GM12873 (cell line): ENCODE results near the gene RCN1.

Experiments used
- CTCF ChIP-seq: IDR thresholded peaks from 2 replicates; pipeline ENCODE4 v1.5.1; 2012; ENCODE audit warnings: low read depth, mild to moderate bottlenecking, moderate library complexity, low read length, control low read depth; ENCODE audit not compliant: insufficient read depth; ENCODE audit errors: missing control alignments

RCN1 gene

DNA sequence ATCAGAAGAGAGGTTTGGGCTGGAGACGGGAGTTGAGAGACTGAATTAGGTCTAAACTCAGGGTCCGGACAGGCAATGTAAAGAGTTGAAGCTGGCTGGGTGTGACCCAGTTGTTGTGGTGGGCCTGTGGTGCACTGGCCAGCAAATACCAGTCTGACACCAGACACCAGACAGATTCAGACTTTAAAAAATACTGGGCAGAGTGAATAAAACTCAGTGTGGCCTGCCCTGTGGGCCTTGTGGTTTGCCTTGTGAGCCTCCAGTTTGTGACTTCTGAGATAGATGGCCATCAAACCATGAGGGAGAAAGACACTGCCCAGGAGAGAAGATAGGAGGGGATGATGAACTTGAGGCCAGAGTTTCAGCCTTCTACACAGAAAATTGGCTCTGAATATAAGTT, 25.8 kb downstream of the RCN1 start:
- no peak for TF ChIP-seq CTCF

DNA sequence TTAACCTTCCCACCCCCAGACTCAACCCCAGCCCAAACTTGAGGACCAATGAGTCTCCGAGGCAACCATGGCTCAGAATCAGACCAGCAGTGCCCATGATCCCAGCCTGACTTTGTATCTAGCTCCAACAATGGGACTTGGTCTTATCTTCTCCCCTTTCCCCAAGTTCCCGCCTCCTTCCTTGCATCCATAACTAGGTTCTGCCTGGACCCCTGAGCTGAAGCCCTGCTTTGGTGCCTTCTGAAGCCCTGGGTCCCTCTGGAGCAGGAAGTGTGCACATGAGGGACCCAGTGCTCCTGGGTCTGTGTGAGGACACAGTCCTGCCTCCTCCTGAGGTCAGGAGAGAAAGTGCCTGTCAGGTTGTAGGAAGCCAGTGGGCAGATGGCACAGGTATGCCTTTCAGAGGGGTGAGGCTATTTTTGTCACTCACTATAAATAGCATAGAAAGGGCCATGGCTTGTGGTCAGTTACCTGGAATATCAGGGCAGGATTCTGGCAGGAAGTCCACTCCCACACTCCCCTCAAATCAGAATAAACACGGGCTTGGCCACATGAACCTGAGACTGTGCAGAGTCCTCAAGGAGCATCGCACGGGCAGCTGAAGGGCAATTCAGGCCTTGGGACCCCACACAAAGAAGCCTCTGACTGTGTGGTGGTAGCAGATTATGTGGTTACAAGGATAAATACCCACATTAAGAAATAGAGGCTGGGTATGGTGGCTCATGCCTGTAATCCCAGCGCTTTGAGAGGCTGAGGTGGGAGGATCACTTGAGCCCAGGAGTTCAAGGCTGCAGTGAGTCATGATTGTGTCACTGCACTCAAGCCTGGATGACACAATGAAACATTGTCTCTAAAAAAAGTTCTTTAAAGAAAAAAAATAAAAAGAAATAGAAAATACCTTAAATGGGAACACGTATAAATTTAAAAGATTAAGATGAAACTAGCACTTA, 27.4 kb downstream of the RCN1 start:
- TF ChIP-seq CTCF, result no peak

GRCh38 chr11:32121012-32121411, 30.1 kb downstream of the RCN1 start:
- no peak for TF ChIP-seq CTCF

DNA sequence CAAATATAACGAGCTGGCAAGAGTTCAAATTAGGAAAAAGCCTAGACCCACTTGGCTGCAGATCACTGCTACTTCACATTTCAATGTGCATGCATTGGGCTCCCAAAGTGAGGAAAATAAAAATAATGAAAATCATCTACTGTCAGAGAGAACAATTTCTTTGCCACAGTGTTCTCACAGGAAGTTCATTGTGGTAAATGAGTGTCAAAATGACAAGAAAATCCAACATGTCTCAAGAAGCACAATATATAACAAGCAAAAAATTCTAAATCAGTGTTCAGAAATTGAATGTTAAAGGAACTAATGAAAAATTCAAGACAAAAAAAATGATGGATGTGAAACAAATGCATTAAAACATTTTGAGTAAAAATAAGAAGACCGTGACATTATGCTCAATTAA, 31.3 kb downstream of the RCN1 start:
- no peak for TF ChIP-seq CTCF

GRCh38 chr11:32131321-32131720, 40.4 kb downstream of the RCN1 start:
- no peak for TF ChIP-seq CTCF

DNA sequence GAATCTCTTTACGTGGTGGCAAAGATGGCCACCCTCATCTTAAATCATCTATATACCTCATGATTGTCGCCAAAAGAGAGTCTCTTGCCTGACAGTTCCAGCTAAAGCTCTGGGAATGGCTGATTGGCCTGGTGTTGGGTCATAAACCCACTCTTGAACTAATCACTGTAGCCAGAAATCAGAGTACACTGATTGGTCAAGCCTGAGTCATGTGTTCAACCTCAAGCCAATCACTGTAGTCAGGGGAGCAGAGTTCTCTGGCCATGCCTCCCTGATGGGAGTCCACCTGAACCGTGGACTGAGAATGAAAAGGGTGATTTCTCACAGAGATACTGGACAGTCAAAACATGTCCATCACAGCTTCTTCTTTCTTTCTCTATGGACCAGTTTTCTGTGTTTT, 45.8 kb downstream of the RCN1 start:
- TF ChIP-seq CTCF, result no peak

DNA sequence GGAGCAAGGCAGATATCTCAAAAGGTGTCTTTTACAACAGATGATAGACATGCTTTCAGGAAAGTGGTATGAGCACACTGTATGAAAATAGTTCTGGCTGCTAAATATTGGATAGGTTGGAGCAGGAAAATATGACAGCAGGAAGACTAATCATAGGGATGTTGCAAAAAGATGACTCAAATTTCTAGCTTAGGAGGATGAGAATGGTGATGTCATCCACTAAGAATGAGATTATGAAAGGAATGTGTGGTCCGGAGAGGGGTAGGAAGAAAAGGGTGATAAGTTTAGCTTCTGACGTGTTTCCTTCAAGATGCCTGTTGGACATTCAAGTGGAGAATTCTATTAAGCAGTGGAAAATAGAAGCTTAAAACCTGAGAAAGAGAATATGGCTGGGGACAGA, 46.4 kb downstream of the RCN1 start:
- TF ChIP-seq CTCF, result no peak
